ENCODE data around the gene COL23A1.

COL23A1 gene

DNA sequence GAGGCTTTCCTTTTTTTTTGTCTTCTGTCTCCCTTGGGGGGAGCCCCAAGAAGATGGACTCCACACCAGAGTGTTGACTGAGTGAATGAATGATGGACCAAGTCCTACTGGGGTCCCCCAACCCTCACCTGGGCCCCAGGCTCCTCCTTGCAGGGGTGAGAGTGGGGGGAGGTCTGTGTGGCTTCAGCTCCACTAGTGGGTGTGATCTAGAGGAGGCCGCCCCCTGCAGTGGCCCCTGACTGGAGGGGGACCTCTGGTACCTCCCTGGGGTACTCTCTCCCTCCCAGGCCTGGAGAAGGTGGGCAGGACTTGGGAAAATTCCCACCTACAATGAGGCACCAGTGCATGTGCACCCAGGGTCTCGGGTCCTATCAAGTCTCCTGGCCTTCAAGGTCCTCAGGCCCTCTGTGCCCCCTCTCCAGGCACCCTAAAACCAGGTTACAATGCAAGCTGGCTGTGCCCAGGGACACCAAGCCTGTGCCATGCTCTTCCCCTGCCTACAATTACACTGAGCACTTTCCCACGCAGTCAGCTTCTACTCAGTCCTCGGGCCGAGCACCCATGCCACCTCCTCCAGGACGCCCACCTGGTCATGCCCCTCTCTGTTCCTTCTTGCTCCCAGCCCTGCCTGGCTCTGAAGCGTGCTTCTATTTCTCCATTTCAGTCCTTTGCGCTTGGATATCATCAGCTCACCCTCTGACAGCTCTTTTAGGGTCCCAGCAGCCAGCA lies 240.4 kb downstream of the COL23A1 start:
- DNase-seq = no peak

DNA sequence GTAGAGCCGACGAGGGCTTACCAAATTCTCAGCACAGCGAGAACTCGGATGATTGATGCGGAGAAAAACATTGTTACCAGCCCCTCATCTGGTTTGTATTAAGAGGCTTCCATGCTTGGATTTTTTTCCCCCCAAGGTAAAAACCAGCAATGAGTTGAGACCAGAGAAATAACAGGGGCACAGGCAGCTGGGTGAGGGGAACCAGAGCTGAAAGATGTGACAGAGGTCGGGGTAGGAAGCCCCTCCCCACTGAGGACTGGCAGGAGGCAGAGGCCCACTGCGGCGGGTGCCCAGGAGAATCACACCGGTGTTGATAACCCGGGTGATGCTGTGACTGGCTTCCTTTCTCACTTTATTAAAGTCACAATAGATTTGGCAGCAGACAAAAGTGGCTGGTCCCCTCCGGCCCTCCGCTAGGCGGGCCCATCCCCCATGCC lies 241.1 kb downstream of the COL23A1 start:
- DNase-seq = no peak

DNA sequence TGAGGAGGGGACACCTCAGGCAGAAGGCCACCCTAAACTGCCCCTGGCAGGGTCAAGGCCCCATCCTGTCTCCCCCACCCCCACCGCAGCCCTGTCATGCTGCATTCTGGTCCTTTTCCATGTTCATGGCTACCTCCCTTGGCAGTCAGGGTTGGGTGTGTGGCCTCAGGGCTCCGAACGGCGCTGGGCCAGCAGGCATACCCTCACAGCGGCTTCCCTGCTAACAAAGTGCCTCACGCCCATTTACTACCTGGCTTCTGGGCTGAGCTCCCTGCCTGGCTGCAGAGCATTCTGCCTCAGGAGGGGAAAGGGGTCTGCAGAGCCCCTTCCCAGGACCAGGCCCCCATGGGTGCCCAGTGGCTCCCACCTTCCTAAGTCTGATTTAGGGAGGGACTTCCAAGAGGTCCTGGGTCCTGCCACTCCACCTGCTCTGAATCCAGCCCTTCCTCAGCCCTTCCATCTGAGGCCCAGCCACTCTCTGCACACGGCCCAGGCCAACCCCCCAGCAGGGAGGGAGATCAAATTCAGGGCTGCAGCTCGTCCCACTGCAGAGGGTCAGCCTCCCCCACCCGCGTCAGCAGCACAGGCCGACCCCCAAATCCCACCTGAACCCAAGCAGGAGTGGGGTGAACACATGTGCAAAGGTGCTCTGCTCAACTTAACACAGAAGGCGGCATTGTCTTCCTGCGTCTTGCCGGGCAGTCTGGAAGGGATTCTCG lies 241.7 kb downstream of the COL23A1 start:
- DNase-seq = no peak

DNA sequence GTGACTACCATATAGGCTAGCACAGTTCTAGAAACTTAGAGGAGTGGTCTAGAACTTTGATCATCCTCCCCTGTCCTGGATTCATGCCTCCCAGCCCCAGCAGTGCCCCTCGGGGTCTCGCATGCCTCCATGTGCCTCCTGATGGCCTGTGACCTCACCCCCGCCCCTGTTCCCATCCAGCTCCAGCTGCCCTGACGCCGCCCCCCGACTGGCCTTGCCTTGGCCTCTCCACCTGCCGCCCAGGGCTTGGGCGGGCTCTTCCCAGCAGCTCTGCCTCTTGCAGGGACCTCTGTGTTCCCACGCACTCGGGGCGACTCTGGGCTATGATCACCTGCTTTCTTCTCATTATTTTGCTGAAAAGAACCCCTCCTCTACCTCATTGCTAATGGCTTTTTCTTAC lies 242.2 kb downstream of the COL23A1 start:
- no peak for DNase-seq

DNA sequence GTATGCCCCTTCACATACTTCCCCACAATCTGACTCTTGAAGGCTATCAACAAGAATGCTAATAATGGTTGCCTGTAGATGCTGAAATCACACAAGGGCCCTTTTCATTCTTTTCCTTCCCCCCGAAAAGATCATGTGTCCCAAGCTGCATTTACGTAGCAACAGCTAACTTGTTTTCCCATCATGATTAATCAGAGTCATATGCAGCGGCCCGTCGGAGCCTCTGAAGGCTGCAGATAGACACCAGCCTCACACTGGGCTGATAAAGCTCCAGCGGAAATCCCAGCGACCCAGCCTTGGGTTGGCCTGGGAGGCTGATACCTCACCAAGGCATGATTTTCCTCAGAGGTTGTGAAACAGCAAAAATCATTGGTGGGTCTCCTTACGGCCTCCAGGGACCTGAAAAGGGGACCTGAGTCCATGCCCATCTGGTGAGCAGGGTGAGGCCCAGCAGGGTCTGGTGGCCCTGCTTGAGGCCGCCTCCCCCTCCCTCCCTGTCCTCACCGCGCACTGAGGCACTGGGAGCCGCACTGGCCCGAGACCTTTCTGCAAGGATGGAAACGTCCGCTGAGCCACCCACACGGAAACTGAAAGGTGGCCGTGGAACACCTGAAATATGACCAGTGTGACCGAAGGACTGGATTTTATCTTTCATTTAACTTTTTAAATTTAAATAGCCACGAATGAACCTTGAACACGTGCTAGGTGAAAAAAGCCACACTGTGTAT lies 243.4 kb downstream of the COL23A1 start:
- no peak for DNase-seq

GRCh38 chr5:178343306-178343705 lies 246.9 kb downstream of the COL23A1 start:
- DNase-seq = no peak

GRCh38 chr5:178341851-178342140 lies 248.4 kb downstream of the COL23A1 start:
- DNase-seq = no peak

DNA sequence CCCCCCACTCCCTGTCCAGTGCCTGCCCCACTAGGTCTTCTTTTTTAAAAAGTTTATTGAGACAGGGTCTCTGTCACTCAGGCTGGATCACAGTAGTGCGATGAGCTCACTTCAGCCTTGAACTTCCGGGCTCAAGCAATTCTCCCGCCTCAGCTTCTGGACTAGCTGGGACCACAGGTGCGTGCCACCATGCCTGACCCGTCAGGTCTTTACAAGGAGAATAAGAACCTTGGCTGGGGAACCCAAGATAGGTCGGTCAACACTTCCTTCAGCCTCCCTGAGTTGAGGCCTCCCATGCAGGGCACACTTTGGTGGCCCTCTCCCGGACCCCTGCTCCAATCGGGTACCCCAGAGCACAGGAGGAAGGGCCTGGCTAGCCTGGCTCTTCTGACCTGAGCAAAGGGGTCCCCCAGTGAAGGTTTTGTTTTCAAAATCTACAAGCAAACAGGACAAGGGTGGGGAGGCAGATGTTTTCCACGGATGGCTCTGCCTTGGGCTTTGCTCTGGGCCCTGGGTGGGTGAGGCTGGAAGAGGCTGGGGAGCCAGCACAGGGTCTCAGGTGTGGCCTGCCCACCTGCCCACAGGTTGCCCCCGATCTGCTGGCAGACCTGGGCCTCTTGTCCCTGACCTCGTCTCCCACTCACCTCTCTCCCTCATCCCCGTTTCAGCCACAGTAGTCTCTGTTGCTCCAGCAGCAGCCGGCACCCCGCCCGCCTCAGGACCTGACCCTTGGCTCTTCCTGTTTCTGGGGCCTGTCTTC lies 248.9 kb downstream of the COL23A1 start:
- DNase-seq = no peak

DNA sequence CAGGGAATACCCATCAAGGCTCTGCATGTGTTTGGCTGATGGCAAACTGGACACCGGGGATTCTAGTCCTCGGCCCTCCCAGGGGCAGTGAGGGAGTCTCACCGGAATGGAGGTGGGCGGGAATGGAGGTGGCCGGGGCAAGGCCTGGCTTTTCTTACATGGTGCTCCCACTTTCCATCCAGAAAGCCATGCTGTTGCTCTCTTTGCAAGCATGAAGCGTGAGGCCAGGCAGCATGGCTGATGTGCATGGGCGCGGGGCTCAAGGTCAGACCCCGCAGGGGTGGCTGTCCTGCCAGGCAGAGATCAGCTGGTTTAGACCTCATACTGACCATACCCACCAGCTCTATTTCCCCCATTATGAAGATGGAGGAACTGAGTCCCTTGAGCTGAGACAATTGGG lies 249.6 kb downstream of the COL23A1 start:
- no peak for DNase-seq

GRCh38 chr5:178340187-178340586 lies 250.0 kb downstream of the COL23A1 start:
- no peak for DNase-seq

GRCh38 chr5:178339272-178339671 lies 250.9 kb downstream of the COL23A1 start:
- no peak for DNase-seq

DNA sequence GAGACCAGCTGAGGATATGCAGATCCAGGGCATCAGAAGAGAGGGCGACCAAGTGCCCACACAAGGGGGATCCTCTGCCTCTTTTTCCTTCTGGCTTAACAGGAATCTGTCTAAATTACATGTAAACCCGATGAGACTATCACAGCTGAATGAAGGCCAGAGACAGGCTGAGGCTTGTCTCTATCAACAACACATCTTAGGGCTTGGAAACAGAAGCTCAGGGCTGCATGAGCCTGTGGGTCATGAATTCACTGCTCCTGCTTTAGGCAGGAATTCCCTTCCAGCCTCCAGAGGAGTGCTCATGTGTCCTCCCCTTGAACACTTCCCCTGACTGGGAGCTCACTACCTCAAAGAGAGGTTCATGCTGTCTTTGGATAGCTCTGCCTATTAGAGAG lies 251.4 kb downstream of the COL23A1 start:
- DNase-seq = no peak

DNA sequence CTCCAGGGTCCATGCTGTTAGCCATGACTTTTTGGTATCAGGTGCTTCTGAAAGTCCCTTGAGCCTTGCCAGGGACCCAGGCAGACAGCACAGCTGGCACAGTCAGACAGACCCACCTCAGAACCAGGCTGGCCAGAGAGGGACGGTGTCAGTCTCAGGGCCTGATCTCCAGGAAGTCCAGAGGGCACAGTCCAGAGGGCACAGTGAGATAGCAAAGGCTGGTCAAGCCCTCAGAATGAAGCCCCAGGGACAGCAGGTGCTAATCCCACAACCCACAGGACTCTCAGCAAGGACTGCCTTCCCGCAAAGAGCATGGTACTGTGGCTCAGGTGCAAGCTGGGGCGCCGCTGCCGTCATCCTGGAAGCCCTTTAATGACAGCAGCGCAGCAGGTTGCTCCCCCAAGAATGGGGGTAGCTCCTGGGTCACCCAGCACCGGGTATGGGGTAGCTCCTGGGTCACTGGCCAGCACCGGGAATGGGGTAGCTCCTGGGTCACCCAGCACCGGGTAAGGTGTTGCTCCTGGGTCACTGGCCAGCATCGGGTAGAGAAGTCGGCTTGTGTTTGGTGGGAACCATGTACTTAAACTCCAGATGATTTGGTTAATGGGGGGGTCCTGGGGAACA lies 252.0 kb downstream of the COL23A1 start:
- DNase-seq = no peak

DNA sequence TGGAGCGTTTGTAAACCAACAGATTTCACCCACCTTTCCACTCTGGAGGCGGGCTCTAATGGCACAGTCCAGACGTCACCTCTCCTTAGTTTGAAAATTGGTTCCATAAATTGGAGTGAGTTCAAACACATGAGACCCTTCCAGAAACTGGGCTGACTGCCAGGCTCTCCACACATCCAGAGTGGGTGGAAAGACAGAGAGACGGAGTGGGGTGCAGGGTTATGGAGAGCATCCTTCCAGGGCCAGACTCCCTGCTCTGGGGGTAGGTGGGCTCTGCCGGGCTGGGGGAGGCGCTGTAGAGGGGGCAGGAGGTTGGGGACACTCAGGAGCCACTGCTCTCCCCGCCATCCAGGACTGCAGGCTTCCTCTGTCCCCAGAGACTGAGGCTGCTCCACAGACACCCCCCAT lies 252.9 kb downstream of the COL23A1 start:
- DNase-seq = no peak

DNA sequence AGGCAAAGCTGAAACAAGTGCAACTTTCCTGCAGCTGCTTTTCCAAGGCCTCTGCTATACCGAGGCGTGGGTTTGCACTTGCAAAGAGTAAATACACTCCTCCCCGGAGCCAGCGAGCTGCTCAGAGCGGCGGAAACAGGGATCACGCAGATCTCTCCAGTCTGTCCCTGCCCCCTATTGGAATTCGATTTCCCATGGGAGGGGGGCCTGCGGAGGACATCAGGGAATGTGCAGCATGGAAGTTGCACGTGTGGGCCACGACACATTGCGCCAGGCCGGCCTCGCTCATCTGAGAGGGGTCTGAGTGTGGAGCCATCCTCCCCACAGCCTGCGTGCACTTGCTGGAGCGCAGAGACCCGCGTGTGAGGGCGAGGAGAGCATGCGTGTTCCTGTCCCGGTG lies 253.3 kb downstream of the COL23A1 start:
- DNase-seq = no peak

GRCh38 chr5:178335302-178336030 lies 254.7 kb downstream of the COL23A1 start:
- no peak for DNase-seq

DNA sequence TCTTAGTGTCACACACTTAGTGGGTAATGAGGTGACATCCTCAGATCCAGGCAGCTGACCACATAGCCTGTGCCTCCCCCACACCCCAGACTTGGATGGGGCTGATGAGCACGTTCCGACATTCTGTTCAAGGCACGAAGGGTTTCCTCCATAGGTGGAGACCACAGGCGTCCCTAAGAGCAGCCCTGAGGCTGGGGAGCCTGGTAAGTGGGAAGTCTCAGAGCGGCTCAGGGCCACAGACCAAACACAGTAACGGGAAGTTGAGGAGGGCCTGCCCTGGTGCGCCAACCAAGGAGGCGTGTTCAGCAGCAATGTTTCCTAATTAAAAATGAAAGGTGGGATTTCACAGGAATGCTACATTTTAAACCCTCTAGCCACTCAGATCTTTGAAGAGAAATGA lies 255.3 kb downstream of the COL23A1 start:
- no peak for DNase-seq

- no peak for DNase-seq
Observed at GRCh38 chr5:178333821-178334481, 256.2 kb downstream of the COL23A1 start.

- DNase-seq = no peak
Observed at GRCh38 chr5:178332210-178332641, 258.0 kb downstream of the COL23A1 start.

- DNase-seq = no peak
Observed at GRCh38 chr5:178331491-178331996, 258.6 kb downstream of the COL23A1 start.

DNA sequence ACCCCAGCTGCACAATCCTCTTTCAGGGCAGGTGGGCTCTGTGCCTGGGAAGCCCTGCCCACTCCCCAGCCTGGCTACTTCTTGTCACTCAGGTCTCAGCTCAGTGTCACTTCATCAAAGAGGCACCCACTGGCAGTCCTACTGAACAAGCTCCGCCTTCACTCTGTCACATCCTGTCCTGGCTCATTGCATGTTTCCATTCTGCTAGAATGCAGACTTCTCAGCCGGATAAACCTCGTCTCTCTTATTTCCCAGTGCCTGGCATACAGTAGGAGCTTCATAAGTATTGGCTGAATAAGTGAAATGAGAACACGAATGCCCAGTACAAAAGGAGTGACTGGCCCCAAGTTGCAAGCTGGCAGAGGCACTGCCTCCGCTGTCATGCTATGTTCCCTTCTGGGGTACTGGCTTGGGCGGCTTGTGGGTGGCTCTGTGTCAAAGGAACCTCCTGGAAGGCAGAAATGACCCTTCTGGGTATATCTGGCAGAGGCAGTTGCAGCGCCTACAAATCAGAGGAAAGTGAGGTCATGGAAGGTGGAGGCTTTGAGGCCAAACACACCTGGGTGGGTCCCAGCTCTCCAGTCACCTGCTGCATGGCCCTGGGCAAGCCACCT lies 259.3 kb downstream of the COL23A1 start:
- no peak for DNase-seq
